SJCRH30 (cell line): Measurements from ENCODE around the gene BST1. TPM values are rescaled to one million over a fixed set of nuclear protein-coding genes. Genes with fewer than 3 reads are reported as not detected.
A peak's percentile ranks its signal among the peaks of the same experiment; 100 is the strongest.

ENCODE experiments used
- DNase-seq, 2 experiments: peaks; one replicate each; pipeline ENCODE4 v3.0.0-alpha.2; 2015 to 2020
- H3K27ac ChIP-seq: fragments of 250-450 bp; sonication (Bioruptor Pico); 2 replicates; pipeline ENCODE4 v1.5.1; 2020; ENCODE audit warnings: mild to moderate bottlenecking, moderate library complexity
- H3K27me3 ChIP-seq: fragments of 250-450 bp; sonication (Bioruptor Pico); 2 replicates; pipeline ENCODE4 v1.5.1; 2020; ENCODE audit warnings: mild to moderate bottlenecking, moderate library complexity
- H3K36me3 ChIP-seq: fragments of 250-450 bp; sonication (Bioruptor Pico); 2 replicates; pipeline ENCODE4 v1.5.1; 2020; ENCODE audit warnings: mild to moderate bottlenecking, moderate library complexity
- H3K4me1 ChIP-seq: fragments of 250-450 bp; sonication (Bioruptor Pico); 2 replicates; pipeline ENCODE4 v1.5.1; 2020; ENCODE audit warnings: mild to moderate bottlenecking, moderate library complexity
- H3K4me3 ChIP-seq: fragments of 250-450 bp; sonication (Bioruptor Pico); 2 replicates; pipeline ENCODE4 v1.5.1; 2020; ENCODE audit warnings: mild to moderate bottlenecking, moderate library complexity
- H3K9me3 ChIP-seq: fragments of 250-450 bp; sonication (Bioruptor Pico); replicated peaks from 2 replicates; pipeline ENCODE4 v1.5.1; 2020; ENCODE audit warnings: mild to moderate bottlenecking, moderate library complexity
- total RNA-seq: library from RNA; depleted of rRNA; stranded (reverse); fragments of >200 nt; shearing (Covaris generic); gene quantifications from 2 replicates; pipeline ENCODE4 v1.2.3, GENCODE V29; 2014

Gene BST1
- total RNA-seq, 1 experiment from 2014 or later, result 1.0 TPM

DNA sequence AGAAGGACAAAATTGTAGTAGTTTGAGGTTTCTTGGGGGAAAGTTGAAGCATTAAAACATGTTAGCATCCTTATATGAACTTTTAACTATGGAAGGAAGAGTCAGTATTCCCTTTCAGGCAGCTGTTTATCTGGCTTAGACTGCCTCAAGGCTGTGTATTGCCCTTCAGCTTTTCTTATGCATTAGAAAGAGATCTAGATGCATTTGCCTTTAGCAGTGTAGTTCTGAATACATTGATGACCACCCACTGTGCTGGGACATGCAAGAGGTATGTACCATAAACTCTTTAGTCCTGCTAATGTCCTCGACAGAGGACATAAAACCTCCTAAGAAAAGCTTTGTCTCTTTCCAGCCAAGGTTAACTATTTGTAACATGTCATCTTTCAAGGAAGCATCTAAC is 18.4 kb upstream of the BST1 start:
- H3K36me3 ChIP-seq, result peaks cover 37% of the 10 kb centered on the region
- H3K27ac ChIP-seq, result no peak overlapping the region

GRCh38 chr4:15688051-15688450 is 14.8 kb upstream of the BST1 start:
- DNase-seq, result no peak
- Histone ChIP-seq H3K27ac (no peak overlapping the region), H3K4me3 (no peak overlapping the region), H3K9me3 (no peaks in the 10 kb centered on the region), H3K36me3 (peaks cover 42% of the 10 kb centered on the region), H3K27me3 (no peaks in the 10 kb centered on the region), H3K4me1 (peaks cover 34% of the 10 kb centered on the region)

More for the DNA sequence above, 18.4 kb upstream of the BST1 start:
- no peak for DNase-seq
- H3K27me3 ChIP-seq, result no peaks in the 10 kb centered on the region
- peaks cover 5% of the 10 kb centered on the region for H3K4me1 ChIP-seq
- no peak overlapping the region for H3K4me3 ChIP-seq
- H3K9me3 ChIP-seq, result no peaks in the 10 kb centered on the region

- Histone ChIP-seq H3K4me1 (peaks cover 35% of the 10 kb centered on the region), H3K4me3 (no peak overlapping the region), H3K27ac (peak overlapping the region; percentile 93)
These were observed 13.3 kb upstream of the BST1 start for GRCh38 chr4:15689540-15689939.

GRCh38 chr4:15690020-15690809 is 12.7 kb upstream of the BST1 start:
- DNase-seq, result peak; percentile 76
- H3K36me3 ChIP-seq, result peaks cover 34% of the 10 kb centered on the region
- no peaks in the 10 kb centered on the region for H3K9me3 ChIP-seq
- H3K27ac ChIP-seq, result peak overlapping the region; percentile 93
- peaks cover 40% of the 10 kb centered on the region for H3K4me1 ChIP-seq
- H3K4me3 ChIP-seq, result no peak overlapping the region
- H3K27me3 ChIP-seq, result no peaks in the 10 kb centered on the region

More at GRCh38 chr4:15689540-15689939, 13.3 kb upstream of the BST1 start:
- Histone ChIP-seq H3K9me3 (no peaks in the 10 kb centered on the region), H3K27me3 (no peaks in the 10 kb centered on the region), H3K36me3 (peaks cover 40% of the 10 kb centered on the region)
- no peak for DNase-seq

DNA sequence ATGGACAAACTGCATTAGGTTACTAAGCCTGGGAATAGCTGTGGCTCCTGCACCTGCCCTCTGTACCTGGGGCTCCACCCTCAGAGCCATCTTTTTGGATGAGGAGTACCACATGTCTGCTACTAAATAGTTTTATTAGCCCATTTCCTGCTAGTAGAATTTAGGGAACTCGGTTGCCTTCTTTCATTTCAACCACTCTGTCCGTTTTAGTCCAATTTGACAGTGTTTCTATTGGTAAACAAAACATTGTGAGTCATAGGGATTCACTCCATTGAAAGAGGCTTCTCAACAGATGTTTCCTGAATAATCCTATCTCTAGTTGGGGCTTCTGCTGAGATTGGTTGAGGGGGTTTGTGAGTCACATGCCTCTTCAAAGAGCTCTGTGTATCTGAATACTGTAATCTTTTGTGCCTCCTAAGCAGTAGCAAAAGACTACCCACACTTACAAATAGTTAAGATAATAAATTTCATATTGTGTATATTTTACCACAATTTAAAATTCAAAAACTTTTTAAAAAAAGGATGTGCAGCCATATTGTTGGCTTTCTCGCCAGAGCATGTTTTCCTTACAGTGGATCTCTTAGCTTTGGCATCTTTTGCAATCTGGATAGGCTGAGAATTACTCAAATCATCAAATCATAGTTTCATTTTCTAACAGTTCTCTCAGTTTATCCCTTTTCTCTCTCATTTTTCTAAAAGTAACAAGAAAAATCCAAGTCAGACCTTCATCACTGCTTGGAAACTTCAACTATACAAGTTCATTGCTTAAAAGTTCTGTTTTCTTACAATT is 11.3 kb upstream of the BST1 start:
- Histone ChIP-seq H3K27me3 (no peaks in the 10 kb centered on the region), H3K27ac (peak overlapping the region; percentile 93), H3K36me3 (peaks cover 30% of the 10 kb centered on the region), H3K9me3 (no peaks in the 10 kb centered on the region), H3K4me1 (peaks cover 48% of the 10 kb centered on the region), H3K4me3 (no peak overlapping the region)
- DNase-seq, result peak; percentile 33 to 70

GRCh38 chr4:15692602-15693001 is 10.3 kb upstream of the BST1 start:
- peak overlapping the region; percentile 93; the same call in 1 of the 2 replicates for H3K27ac ChIP-seq

GRCh38 chr4:15694431-15694830 is 8.4 kb upstream of the BST1 start:
- peaks cover 6% of the 10 kb centered on the region for H3K36me3 ChIP-seq
- no peak for DNase-seq
- H3K27me3 ChIP-seq, result no peaks in the 10 kb centered on the region
- H3K27ac ChIP-seq, result peak overlapping the region; percentile 19; the same call in 1 of the 2 replicates
- peaks cover 7% of the 10 kb centered on the region for H3K9me3 ChIP-seq
- H3K4me3 ChIP-seq, result no peak overlapping the region
- H3K4me1 ChIP-seq, result peaks cover 44% of the 10 kb centered on the region

More at GRCh38 chr4:15692602-15693001, 10.3 kb upstream of the BST1 start:
- H3K36me3 ChIP-seq, result peaks cover 19% of the 10 kb centered on the region
- H3K4me3 ChIP-seq, result no peak overlapping the region
- H3K27me3 ChIP-seq, result no peaks in the 10 kb centered on the region
- DNase-seq, result no peak
- H3K9me3 ChIP-seq, result peaks cover 7% of the 10 kb centered on the region
- H3K4me1 ChIP-seq, result peaks cover 48% of the 10 kb centered on the region

DNA sequence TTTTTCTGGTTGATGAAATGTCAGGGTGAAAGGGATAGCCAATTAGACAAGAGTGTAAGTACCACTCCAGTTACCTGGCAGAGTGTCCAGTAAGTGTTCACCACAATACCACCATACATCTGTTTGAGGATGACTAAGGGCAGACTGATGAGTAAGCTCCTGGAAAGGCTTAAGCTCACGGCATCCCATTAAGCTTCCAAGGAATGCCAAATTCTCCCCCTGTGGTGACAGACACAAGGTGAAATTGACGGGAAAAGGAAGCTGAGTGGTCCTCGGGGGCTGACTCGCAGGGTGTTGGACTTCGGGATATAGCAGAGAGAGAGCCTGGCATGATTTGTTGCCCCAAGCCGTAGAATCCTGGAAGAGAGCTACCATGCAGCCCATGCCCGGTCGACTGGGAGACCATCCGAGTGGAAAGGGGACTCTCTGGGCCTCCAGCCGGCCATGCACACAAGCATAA is 7.6 kb upstream of the BST1 start:
- Histone ChIP-seq H3K4me3 (no peak overlapping the region), H3K4me1 (peaks cover 36% of the 10 kb centered on the region), H3K9me3 (peaks cover 7% of the 10 kb centered on the region), H3K27me3 (no peaks in the 10 kb centered on the region), H3K27ac (peak overlapping the region; percentile 48), H3K36me3 (no peaks in the 10 kb centered on the region)
- DNase-seq, result peak; percentile 71 to 72

DNA sequence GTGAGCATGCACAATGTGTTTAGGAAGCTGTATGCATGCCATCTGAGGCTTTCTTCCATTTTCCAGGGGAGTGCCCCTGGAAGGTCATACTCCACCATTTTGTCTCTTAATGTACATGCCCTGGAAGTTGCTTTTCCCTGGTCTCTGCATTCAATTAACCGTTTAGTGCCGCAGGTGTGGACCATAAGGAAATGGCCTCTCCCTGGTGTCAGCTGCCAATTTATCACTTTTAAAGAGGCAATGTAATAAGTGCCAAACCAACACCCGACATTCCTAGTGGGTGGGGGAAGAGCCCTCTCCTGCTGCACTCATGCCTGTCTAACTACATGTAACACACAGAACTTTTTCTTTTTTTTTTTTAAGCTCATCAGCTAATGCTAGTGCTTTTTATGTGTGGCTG is 7.1 kb upstream of the BST1 start:
- Histone ChIP-seq H3K36me3 (no peaks in the 10 kb centered on the region), H3K9me3 (peaks cover 7% of the 10 kb centered on the region), H3K27me3 (no peaks in the 10 kb centered on the region), H3K4me1 (peaks cover 32% of the 10 kb centered on the region), H3K27ac (peak overlapping the region; percentile 48), H3K4me3 (no peak overlapping the region)
- no peak for DNase-seq

DNA sequence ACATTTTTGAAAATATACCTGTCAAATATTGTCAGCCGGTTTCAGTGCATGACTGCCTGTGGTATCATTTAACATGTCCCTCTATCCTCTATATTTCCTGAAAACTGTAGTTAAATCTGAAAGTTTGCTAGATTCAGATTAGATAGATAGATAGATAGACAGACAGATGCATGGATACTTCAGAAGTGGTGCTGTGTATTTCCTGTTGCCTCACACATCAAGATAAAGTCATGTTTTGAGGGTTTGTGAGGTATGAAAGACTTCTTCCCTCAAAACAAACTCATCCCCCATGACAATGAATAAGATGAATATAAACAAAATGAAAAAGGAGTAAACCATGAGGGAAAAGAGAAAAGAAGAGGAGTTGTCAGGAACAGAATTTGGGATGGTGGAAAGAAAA is 6.0 kb upstream of the BST1 start:
- no peak overlapping the region for H3K4me3 ChIP-seq
- no peaks in the 10 kb centered on the region for H3K27me3 ChIP-seq
- H3K36me3 ChIP-seq, result no peaks in the 10 kb centered on the region
- H3K4me1 ChIP-seq, result peaks cover 21% of the 10 kb centered on the region
- H3K27ac ChIP-seq, result no peak overlapping the region
- H3K9me3 ChIP-seq, result peaks cover 7% of the 10 kb centered on the region
- DNase-seq, result no peak

DNA sequence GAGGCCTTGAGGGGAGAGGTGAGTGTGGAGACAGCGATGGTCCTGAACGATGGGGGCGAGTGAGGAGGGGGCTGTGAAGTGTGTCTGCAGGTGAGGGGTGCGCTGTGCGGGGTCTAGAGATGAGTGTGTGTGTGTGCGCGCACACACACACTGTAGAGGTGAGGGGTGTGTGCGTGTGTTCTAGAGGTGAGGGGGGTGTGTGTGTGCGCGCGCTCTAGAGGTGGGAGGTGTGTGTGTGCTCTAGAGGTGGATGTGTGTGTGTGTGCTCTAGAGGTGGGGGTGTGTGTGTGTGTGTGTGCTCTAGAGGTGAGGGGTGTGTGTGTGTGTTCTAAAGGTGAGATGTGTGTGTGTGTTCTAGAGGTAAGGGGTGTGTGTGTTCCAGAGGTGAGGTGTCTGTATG is 574 bp downstream of the BST1 start:
- Histone ChIP-seq H3K27me3 (no peaks in the 10 kb centered on the region), H3K36me3 (no peaks in the 10 kb centered on the region), H3K9me3 (no peaks in the 10 kb centered on the region), H3K27ac (no peak overlapping the region), H3K4me1 (no peaks in the 10 kb centered on the region), H3K4me3 (no peak overlapping the region)
- DNase-seq, result no peak

DNA sequence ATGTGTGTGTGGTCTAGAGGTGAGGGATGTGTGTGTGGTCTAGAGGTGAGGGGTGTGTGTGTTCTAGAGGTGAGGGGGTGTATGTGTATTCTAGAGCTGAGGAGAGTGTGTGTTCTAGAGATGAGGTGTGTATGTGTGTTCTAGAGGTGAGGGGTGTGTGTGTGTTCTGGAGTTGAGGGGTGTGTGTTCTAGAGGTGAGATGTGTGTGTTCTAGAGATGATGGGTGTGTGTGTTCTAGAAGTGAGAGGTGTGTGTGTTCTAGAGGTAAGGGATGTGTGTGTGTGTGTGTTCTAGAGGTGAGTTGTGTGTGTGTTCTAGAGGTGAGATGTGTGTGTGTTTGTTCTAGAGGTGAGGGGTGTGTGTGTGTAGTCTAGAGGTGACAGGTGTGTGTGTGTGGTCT is 1.3 kb downstream of the BST1 start:
- Histone ChIP-seq H3K27me3 (no peaks in the 10 kb centered on the region), H3K27ac (no peak overlapping the region), H3K36me3 (no peaks in the 10 kb centered on the region), H3K4me3 (no peak overlapping the region), H3K9me3 (no peaks in the 10 kb centered on the region), H3K4me1 (no peaks in the 10 kb centered on the region)
- DNase-seq, result no peak

DNA sequence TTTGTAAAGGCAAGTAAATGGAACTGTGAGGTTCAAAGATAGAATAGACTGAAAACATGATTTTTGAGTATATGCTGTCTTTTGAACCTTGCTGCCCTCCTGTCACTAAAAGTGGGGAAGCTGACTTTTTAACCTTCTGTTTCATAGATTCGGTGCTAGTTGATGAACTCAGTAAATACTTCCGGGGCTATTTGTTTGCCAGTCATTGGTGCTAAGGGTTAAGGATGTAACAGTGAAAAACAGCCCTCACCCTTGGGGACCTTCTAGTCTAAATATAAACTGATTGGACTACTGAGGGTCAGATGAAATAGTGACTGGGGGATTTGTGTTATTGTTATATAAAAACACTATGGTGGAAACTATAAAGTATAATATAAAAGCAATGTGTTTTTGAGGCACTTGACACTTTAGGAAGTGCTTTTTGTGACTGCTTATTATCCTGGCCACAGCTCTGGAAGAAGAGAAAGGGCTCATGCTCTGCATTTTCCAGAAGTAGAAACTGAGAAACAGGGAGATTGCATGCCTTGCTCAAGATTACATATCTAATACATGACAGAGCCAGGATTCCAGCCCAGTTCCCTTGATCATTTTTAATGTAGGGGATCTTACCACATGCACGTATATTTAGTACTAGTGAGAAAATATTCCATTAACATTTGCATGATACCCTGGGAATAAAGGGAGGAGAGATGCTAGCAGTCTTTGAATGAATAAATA is 3.9 kb downstream of the BST1 start:
- Histone ChIP-seq H3K4me3 (no peak overlapping the region), H3K4me1 (no peaks in the 10 kb centered on the region), H3K36me3 (no peaks in the 10 kb centered on the region), H3K27ac (no peak overlapping the region), H3K9me3 (no peaks in the 10 kb centered on the region), H3K27me3 (no peaks in the 10 kb centered on the region)
- no peak for DNase-seq

- DNase-seq, result no peak
- no peak overlapping the region for H3K4me3 ChIP-seq
- H3K36me3 ChIP-seq, result no peaks in the 10 kb centered on the region
- H3K4me1 ChIP-seq, result no peaks in the 10 kb centered on the region
- no peaks in the 10 kb centered on the region for H3K27me3 ChIP-seq
- no peak overlapping the region for H3K27ac ChIP-seq
- no peaks in the 10 kb centered on the region for H3K9me3 ChIP-seq
These were observed 4.5 kb downstream of the BST1 start for GRCh38 chr4:15707363-15707715.

- Histone ChIP-seq H3K27me3 (no peaks in the 10 kb centered on the region), H3K4me1 (peaks cover 17% of the 10 kb centered on the region), H3K36me3 (no peaks in the 10 kb centered on the region), H3K4me3 (no peak overlapping the region), H3K27ac (no peak overlapping the region), H3K9me3 (no peaks in the 10 kb centered on the region)
- DNase-seq, result no peak
These were observed 8.9 kb downstream of the BST1 start for GRCh38 chr4:15711762-15712161.
